Right ventricle myocardium superior (tissue), 1 donor: ENCODE measurements around the gene MAML2. TPM values are rescaled to one million over a fixed set of nuclear protein-coding genes. Genes with fewer than 3 reads are reported as not detected.

ENCODE experiments used
- ATAC-seq: fragments of 200-7000 bp; cut with Tn5 transposase; one replicate; pipeline ENCODE4 v1.9.1; 2020; ENCODE audit warnings: mild to moderate bottlenecking; ENCODE audit not compliant: poor library complexity
- DNase-seq: peaks from one replicate; pipeline ENCODE4 v3.0.0-alpha.2; 2020
- intact Hi-C: fragments of 100-400 bp; cut with DNase I; formaldehyde crosslinking; loops from one replicate; pipeline ENCODE4 v1.11.2; 2022
- total RNA-seq: library from RNA; stranded (reverse); fragmentation: NEBNext Ultra II Directional; extraction: Animal tissue kit (Norgen Biotek cat#: 25700); gene quantifications from one replicate; pipeline ENCODE4 v1.2.1, GENCODE V29; 2021
- donor health status: DM: no; HTN: yes; CAD: no; lungs with severe emphysema.

The MAML2 gene
- total RNA-seq, 1 donor from 2014 or later: 4.5 TPM

DNA sequence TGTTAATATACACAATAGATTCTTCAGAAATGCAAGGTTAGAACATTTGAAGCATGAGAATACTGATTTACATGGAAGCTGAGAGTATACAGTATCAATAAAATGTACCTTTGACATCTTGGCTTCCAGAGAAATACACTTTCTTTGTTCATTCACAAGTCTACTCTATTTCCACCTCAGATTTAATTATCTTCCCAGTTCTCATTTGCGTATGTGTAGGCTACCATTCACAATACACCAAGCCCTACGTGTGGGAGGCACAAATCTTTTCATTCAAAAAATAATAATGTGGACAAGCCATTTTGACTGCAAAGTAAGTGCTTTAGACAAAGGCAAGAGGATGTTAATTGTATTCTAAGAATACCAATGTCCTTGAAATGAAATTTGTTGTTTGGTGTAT is 286.4 kb downstream of the MAML2 start:
- intact Hi-C loops: no loop called here

GRCh38 chr11:96055706-96056387 is 287.1 kb downstream of the MAML2 start:
- DNase-seq (no peak), ATAC-seq (no peak)
- intact Hi-C loops: loop anchor here (2.0 kb wide), 1 partner anchor 287 kb away; the partner anchor contains the start of gene MAML2

More for the DNA sequence above, 286.4 kb downstream of the MAML2 start:
- DNase-seq (no peak), ATAC-seq (no peak)

GRCh38 chr11:96054870-96055705 is 287.9 kb downstream of the MAML2 start:
- DNase-seq (no peak), ATAC-seq (peak; percentile 66)
- intact Hi-C loops: loop anchor here (2.0 kb wide), 1 partner anchor 288 kb away; the partner anchor contains the start of gene MAML2

DNA sequence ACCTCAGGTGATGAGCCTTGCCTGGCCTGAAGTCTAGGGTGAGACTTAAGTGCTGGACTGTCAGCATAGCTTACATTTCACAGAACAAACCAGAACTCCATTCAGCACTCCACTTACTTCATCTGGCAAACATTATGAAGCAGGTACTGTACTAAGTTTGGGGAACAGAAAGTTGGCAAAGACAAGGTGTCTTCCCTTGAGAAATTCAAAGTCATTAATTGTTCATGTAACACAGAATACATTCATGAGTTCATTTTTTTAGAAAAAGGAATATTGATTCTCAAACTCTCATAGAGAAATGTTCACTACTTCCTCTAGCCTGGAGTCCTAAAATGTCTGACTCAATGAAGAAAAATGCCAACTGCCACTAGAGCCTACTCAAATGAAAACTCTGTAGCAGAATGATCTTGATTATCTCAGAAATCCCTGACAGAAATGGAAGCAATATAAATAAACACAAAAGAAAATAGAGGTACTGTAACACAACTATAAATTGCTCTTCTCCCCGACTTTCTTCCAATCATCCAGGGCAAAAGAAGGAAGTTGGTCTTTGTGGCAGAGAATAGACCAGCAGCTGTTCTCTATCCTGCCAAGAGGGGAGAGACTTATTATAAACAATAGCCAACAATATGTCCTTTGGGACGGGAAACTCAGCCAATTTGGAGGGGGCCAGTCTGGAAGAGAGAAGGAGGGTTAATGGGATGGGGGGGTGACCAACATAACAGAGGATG is 289.9 kb downstream of the MAML2 start:
- intact Hi-C loops: no loop called here
- peak; percentile 43 for ATAC-seq
- no peak for DNase-seq

- intact Hi-C loops: no loop called here
- DNase-seq (no peak), ATAC-seq (no peak)
Measured at GRCh38 chr11:96051820-96052219, 291.2 kb downstream of the MAML2 start.

DNA sequence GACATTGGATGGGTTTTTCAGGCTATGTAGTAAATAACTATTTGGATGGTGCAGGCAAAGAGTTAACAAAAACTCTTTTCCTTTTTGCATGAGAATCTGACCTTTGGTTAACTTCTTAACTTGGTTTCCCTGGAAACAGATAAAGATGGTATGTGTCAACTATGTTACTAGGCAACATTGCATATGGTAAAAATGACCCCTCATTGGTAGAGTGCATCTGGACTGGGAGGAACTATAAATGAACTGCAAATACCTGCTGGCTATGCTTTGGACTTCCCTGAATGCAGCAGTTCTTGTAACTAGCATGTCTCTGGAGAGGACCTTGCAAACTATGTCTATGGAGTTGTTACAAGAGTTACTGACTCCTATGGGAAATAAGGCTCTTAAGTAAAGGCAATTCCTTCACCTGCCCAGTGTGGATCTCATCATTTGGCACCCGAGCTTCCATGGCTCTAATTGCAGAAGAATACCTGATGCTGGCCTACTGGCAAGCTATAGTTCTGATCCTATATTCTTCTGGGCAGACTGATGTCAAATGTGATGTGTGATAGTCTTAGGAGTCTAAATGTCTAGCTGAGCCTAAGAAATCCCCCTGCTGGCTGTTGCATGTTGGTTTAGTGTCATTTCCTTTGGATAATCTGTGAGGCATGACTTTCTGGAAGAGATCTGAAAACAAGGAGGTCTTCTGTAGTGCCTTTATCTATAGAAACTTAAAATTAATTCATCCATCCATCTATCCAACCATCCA is 292.4 kb downstream of the MAML2 start:
- intact Hi-C loops: no loop called here
- ATAC-seq (no peak), DNase-seq (no peak)

DNA sequence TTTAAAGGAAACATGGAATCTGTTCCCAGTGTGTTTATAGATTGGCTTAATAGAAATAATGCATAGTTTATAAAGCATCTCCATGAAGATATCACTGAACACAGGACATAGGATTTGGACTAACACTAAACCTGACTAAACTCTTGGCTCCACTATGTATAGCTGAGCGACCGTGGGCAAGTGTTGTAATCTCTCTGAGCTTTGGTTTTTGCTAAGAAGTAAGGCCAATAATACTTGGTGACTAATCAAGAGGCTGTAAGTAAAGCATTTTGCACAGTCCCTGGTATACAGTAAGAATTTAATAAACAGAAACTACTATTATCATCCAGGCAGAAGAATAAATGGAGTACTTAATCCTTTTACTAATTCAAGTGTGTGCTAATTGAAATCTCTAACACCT is 293.6 kb downstream of the MAML2 start:
- intact Hi-C loops: no loop called here
- DNase-seq (no peak), ATAC-seq (no peak)

- intact Hi-C loops: no loop called here
- ATAC-seq (peak; percentile 85), DNase-seq (peak; percentile 52)
Measured at GRCh38 chr11:96045622-96046456, 297.2 kb downstream of the MAML2 start.

- intact Hi-C loops: no loop called here
Measured at GRCh38 chr11:96044747-96045146, 298.2 kb downstream of the MAML2 start.

DNA sequence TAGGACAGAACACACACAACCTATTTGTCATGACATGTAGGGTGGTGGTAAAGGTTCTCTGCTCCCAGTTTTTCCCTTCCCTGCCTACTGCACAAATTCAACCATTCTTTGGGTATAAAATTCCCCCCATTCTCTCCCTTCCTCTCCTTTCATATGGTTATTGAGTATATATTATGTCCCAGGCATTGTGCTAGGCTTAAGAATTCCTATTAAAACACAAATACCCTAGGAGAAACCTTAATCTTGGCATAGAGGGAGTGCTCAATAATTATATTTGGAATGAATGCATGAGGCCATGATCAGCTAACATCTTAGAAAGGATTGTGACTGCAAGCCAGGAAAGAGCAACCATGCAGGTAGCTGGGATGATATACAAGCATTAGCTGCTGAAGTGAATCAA is 298.7 kb downstream of the MAML2 start:
- intact Hi-C loops: no loop called here

More at GRCh38 chr11:96044747-96045146, 298.2 kb downstream of the MAML2 start:
- DNase-seq (no peak), ATAC-seq (no peak)

DNA sequence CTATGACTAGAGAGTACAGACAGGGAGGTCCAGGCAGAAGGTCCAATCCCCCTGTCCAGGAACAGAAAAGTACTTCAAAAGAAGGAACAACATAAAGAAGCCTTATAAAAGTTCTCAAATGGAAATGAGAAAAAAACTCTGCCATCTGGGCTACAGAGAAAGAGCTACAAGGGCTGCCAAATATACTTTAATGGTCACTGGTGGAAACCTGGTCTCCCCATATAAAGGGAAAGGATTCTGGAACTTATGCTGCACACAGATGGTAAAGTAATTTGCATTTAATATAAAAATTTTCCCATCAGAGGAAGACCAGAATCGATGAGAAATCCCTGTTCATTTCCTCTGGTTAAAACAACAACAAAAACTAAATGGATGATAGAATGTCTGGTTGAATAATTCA is 299.7 kb downstream of the MAML2 start:
- intact Hi-C loops: no loop called here
- no peak for ATAC-seq
- DNase-seq: no peak

More for the DNA sequence above, 298.7 kb downstream of the MAML2 start:
- ATAC-seq (no peak), DNase-seq (no peak)

GRCh38 chr11:96038046-96038445 is 304.9 kb downstream of the MAML2 start:
- DNase-seq (no peak), ATAC-seq (no peak)
- intact Hi-C loops: no loop called here

GRCh38 chr11:96037405-96037949 is 305.5 kb downstream of the MAML2 start:
- intact Hi-C loops: no loop called here
- DNase-seq: no peak
- no peak for ATAC-seq

DNA sequence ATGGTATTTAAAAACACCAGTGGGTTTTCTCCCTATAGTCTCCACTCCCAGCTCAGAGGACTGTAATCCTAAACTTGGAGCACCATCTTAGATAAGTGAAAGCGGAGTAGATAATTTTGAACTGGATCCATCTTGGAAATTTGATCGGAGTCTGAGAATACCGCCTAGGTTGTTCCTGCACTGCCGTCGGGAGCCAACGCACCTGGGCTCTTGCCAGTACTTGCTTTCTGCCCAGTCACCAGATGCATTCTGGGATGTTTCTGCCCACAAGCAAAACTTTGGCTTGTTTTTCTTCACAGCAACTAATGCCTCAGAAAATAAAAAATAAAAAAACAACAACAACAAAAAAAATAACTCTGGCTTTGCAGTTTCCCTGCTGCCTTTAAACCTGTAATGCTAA is 306.1 kb downstream of the MAML2 start:
- intact Hi-C loops: no loop called here
- no peak for DNase-seq
- no peak for ATAC-seq

DNA sequence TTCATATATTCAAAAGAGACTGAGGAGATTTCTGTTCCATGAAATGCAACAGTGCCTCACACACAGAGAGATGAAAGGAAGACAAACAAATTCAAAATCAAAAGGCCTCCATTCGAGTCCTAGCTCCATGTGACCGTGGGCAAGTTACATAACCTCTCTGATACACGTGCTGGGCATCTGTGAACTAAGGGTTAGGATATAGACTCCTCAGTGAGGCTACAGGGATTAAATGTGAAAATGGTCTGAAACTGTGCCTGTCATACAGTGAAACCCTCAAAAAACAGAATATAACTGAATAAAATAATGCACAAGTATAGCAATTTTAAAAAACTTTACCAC is 307.3 kb downstream of the MAML2 start:
- peak; percentile 35 for ATAC-seq
- DNase-seq: no peak
- intact Hi-C loops: no loop called here

DNA sequence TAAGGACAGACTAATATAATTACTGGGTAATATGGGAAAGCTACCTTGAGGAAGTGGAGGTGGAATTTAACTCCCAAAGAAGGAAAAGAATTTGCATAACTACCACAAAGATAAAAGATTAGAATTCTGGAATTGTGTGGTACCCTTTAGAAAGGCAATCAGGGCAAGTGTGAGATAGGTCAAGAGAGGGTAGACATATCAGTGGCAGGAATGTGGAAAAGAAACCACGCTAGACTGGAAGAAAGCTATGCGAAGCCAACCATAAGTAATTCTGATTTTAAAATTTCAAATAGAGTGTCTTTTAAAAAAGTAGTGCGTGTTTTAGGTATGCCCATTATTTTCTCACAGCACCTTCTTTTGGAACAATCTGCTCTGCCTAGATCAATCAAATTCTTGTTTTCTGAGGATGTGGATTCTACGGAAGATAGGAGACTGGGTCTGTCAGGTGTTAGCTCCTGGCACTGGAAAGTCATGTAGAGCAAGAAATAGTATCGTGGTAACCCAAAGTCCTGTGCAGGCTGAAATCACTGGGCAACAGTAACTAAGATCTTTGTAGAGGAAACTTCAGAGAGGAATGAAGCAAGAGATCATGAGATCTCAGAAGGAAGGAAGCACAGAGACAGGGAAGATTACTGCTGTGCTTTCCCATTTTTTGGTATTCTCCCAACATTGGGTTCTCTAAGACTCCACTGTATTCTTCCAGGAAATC is 307.8 kb downstream of the MAML2 start:
- ATAC-seq (peak; percentile 56), DNase-seq (no peak)

GRCh38 chr11:96033599-96033998 is 309.4 kb downstream of the MAML2 start:
- intact Hi-C loops: no loop called here
- DNase-seq (no peak), ATAC-seq (peak; percentile 44)

More for the DNA sequence above, 307.8 kb downstream of the MAML2 start:
- intact Hi-C loops: no loop called here
